Activated T-helper 2 cell treated with anti-CD3 and anti-CD28 coated beads, Interferon-gamma antibody, Interleukin-2, Interleukin-4, amounts not matched to agents 10 μg/mL and 5 μg/mL and 100 μg/mL, durations not matched to agents 14 hours and 24 hours and 36 hours (primary cell): ENCODE measurements around the gene IGF2BP2. TPM values are rescaled to one million over a fixed set of nuclear protein-coding genes. Genes with fewer than 3 reads are reported as not detected.

Source experiments
- DNase-seq: peaks from one replicate; pipeline ENCODE4 v3.0.0; 2021; ENCODE audit warnings: low spot score
- H3K27ac Mint-ChIP-seq: one replicate; pipeline ENCODE4 v1.8.0; 2021; ENCODE audit warnings: mixed read lengths
- H3K27me3 Mint-ChIP-seq: one replicate; pipeline ENCODE4 v1.8.0; 2021; ENCODE audit warnings: low read depth, mixed read lengths
- H3K36me3 Mint-ChIP-seq: one replicate; pipeline ENCODE4 v1.8.0; 2021; ENCODE audit warnings: low read depth, mixed read lengths
- H3K4me1 Mint-ChIP-seq: one replicate; pipeline ENCODE4 v1.8.0; 2021; ENCODE audit warnings: low read depth, mixed read lengths
- H3K4me3 Mint-ChIP-seq: one replicate; pipeline ENCODE4 v1.8.0; 2021; ENCODE audit warnings: low read depth, mild to moderate bottlenecking, moderate library complexity, mixed read lengths
- H3K9me3 Mint-ChIP-seq: one replicate; pipeline ENCODE4 v1.8.0; 2021; ENCODE audit warnings: mixed read lengths
- intact Hi-C: fragments of 100-400 bp; cut with micrococcal nuclease; formaldehyde crosslinking; loops from one replicate; pipeline ENCODE4 v1.15.1; 2023
- total RNA-seq: library from RNA; stranded (reverse); gene quantifications from 2 replicates; pipeline ENCODE4 v1.2.3, GENCODE V29; 2022

Gene IGF2BP2
- total RNA-seq, 1 donor from 2014 or later, result 0.05 TPM

DNA sequence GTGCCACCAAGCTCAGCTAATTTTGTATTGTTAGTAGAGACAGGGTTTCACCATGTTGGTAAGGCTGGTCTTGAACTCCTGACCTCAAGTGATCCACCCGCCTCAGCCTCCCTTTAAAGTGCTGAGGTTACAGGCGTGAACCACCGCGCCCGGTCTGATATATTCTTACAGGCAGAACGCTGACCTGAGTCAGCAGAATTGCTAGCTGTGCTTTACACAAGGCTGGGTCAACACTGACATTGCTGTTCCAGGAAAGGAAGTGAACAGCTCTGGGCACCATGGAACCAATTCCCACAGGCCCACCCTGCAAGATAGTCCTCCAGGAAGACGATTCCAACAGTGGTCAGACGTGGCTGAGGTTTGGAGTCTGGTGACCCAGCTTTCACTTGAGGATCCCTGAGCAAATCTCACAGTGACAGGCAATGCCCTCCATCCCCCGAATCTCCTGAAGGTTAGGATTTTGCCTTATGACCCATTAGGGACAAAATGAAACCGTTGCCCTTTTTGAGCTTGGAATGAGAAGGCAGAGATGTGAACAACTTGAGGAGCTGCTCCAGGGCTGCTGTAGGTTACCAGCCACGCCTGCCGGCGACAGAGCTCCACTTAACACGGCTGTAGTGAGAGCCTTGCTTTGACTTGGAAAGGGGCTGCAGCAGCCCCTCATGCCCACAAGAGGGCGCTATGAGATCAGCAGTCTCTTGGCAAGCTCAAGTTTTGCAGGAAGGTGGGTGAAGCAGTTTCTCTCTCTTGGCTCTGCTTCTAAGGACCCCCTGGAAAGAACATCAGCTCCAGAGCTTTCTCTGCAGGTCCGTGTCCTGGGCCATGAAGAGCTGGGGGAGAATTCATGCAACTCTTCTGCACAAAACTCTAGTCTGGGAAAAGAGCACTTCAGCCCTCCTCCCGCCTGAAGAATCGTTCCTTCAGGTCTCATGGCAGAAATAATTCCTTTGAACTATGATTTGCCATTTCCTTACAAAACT, 164.6 kb downstream of the IGF2BP2 start:
- DNase-seq, result peak; percentile 51
- H3K4me1 Mint-ChIP-seq, result peaks cover 2% of the 10 kb centered on the region
- H3K27me3 Mint-ChIP-seq, result peaks cover 16% of the 10 kb centered on the region
- no peak overlapping the region for H3K27ac Mint-ChIP-seq
- no peaks in the 10 kb centered on the region for H3K9me3 Mint-ChIP-seq
- H3K4me3 Mint-ChIP-seq, result no peak overlapping the region
- H3K36me3 Mint-ChIP-seq, result no peaks in the 10 kb centered on the region
- intact Hi-C loops, result loop anchor here (2.0 kb wide), 1 partner anchor 109 kb away; no protein-coding TSS in a partner anchor

DNA sequence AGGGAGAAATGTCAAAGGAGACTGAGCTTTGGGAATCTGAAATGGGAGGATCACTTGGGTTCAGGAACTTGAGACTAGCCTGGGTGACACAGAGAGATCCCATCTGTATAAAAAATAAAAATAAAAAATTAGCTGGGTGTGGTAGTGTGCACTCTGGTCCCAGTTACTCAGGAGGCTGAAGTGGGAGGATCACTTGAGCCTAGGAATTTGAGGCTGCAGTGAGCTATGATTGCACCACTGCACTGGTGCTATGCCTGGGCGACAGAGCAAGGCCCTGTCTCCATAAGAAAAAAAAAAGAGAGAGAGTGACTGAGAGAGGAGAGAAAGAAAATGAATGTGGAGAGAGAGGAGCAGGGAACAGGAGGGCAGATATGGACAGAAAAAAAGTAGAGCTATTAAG, 165.9 kb downstream of the IGF2BP2 start:
- intact Hi-C loops, result no loop called here
- Mint-ChIP-seq H3K4me1 (peaks cover 2% of the 10 kb centered on the region), H3K27me3 (peaks cover 5% of the 10 kb centered on the region), H3K36me3 (no peaks in the 10 kb centered on the region), H3K9me3 (no peaks in the 10 kb centered on the region), H3K27ac (no peak overlapping the region), H3K4me3 (no peak overlapping the region)
- no peak for DNase-seq

GRCh38 chr3:185658504-185658912, 166.3 kb downstream of the IGF2BP2 start:
- intact Hi-C loops, result no loop called here
- Mint-ChIP-seq H3K4me3 (no peak overlapping the region), H3K27me3 (peaks cover 4% of the 10 kb centered on the region), H3K36me3 (no peaks in the 10 kb centered on the region), H3K4me1 (peaks cover 2% of the 10 kb centered on the region), H3K27ac (no peak overlapping the region), H3K9me3 (no peaks in the 10 kb centered on the region)
- DNase-seq, result no peak

DNA sequence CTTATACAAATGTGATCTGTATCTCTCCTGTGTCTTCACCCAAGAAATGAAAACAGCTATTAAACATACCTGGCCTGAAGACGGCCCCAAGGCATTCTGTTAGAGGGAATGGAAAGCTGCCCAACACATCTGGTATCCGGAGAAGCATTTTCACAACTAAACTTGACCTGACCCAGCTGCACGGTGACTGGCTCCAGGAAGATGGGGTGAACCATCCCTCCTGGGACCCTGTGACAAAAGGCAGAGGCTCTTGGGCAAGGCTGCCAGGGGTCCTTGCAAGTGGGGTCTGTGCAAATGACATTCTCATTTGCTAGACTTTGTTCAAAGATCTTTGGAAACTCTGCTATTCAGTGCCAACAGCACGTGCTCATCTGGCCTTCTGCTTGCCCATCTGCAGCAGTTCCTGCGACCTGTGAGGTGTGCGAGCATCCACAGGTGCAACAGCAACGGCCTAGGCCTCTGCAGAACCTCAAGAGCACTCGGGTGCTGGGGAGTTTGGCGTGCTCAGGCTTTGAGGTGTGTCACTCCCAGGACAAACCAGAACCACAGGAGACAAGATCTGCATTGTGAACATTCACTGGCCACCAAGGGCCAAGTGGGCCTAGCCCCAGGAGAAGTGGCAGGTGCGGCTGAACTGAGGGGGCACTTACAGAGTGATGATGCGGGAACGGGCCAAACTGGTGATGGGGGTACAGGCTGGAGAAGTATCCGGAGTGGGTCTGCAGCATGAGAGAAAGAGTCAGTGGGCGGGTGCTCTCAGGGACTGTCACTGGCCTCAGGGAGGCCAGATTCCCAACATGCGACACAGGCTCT, 166.9 kb downstream of the IGF2BP2 start:
- peaks cover 2% of the 10 kb centered on the region for H3K4me1 Mint-ChIP-seq
- H3K4me3 Mint-ChIP-seq, result no peak overlapping the region
- no peaks in the 10 kb centered on the region for H3K36me3 Mint-ChIP-seq
- intact Hi-C loops, result no loop called here
- DNase-seq, result no peak
- no peaks in the 10 kb centered on the region for H3K9me3 Mint-ChIP-seq
- peaks cover 2% of the 10 kb centered on the region for H3K27me3 Mint-ChIP-seq
- no peak overlapping the region for H3K27ac Mint-ChIP-seq

GRCh38 chr3:185657211-185657610, 167.6 kb downstream of the IGF2BP2 start:
- no peak overlapping the region for H3K4me3 Mint-ChIP-seq
- no peak overlapping the region for H3K27ac Mint-ChIP-seq
- H3K36me3 Mint-ChIP-seq, result no peaks in the 10 kb centered on the region
- H3K27me3 Mint-ChIP-seq, result no peaks in the 10 kb centered on the region
- intact Hi-C loops, result no loop called here
- H3K4me1 Mint-ChIP-seq, result peaks cover 2% of the 10 kb centered on the region
- no peak for DNase-seq
- H3K9me3 Mint-ChIP-seq, result no peaks in the 10 kb centered on the region

DNA sequence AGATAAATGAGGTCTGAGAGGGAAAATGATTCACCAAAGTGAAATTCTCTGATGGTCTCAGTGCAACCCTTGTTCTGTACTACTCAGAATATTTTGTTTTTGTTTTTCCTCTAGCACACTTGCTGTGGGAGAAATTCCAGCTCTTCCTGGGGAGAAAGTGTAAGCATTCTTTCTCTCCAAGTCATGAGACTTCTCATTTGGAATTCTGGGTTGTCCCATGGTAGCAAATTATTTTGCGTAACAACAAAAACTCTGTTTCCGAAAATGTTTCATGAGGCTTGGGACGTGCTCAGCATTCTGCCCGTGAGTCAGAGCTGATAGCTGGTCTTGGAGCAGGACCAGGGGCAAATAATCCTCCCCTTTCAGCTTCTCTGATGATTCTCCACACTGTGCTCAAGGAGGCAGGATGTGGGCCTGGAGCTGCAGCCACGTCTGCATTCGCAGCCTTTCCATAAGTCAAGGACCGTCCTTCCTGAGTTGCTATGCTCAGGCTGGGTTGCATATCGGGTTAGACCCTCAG, 168.5 kb downstream of the IGF2BP2 start:
- Mint-ChIP-seq H3K27me3 (no peaks in the 10 kb centered on the region), H3K4me3 (no peak overlapping the region), H3K9me3 (no peaks in the 10 kb centered on the region), H3K4me1 (peaks cover 2% of the 10 kb centered on the region), H3K27ac (peak overlapping the region; percentile 8), H3K36me3 (no peaks in the 10 kb centered on the region)
- no peak for DNase-seq
- intact Hi-C loops, result no loop called here

- DNase-seq, result no peak
- no peaks in the 10 kb centered on the region for H3K36me3 Mint-ChIP-seq
- H3K4me1 Mint-ChIP-seq, result peaks cover 2% of the 10 kb centered on the region
- no peaks in the 10 kb centered on the region for H3K9me3 Mint-ChIP-seq
- intact Hi-C loops, result no loop called here
- no peak overlapping the region for H3K4me3 Mint-ChIP-seq
- no peak overlapping the region for H3K27ac Mint-ChIP-seq
- no peaks in the 10 kb centered on the region for H3K27me3 Mint-ChIP-seq
Observed at GRCh38 chr3:185655426-185656320, 169.2 kb downstream of the IGF2BP2 start.

DNA sequence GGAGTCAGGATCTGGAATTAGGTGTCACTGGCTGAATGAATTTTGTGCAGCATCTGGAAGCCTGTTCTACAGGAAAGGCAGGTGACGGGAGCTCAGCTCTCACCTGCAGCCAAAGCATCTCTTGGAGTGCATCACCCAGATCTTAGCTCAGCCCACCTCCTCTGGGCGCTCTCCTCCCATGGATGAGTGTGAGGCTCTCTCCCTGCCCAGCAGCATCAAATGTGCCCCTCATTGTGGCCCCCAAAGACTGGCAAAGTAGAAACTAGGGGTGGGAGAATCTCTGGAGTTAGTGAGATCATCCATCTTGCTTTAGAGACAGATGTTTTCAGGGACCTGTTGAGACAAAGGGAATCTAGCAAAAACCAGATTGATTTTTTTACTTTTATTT, 170.1 kb downstream of the IGF2BP2 start:
- Mint-ChIP-seq H3K27me3 (no peaks in the 10 kb centered on the region), H3K4me3 (no peak overlapping the region)

DNA sequence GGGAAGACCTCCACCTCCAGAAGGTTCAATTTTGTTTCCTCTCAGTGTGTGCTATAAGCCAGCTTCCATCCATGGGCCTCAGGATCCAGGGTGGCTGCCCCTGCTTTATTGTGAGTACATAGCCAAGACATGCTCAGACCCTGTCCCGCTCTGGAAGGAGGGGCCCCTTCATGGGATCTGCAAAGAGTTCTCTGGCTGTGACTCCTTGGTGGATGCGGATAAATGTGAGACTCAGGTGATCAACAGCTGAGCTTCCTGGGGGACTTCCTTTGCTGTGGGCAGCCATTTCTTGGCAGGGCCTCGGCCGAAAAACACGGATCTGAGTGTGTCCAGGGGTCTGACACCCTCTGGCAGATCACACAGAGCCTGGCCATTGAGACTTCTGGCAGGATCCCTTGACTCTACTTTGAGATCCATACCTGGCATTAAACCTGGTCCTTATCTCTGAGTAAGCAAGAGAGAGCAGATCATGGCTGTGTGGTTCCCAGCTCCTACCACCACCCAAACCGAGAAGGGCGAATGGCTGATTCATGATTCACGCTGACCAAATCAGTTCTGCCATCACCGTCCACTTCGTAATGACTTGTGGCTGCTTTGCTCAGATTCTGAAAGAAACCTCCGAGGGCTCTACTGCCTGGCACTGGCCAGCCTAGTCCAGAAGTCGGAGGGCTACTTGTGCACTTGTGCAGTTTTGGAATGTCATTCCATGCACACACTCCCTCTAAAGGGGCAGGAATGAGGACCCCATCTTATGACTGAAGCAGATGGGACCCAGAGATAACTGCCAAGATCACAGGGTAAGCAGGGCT, 170.7 kb downstream of the IGF2BP2 start:
- Mint-ChIP-seq H3K27ac (no peak overlapping the region), H3K9me3 (no peaks in the 10 kb centered on the region), H3K27me3 (no peaks in the 10 kb centered on the region), H3K4me3 (no peak overlapping the region), H3K4me1 (no peaks in the 10 kb centered on the region), H3K36me3 (no peaks in the 10 kb centered on the region)
- no peak for DNase-seq
- intact Hi-C loops, result no loop called here

More for the DNA sequence above, 170.1 kb downstream of the IGF2BP2 start:
- no peaks in the 10 kb centered on the region for H3K4me1 Mint-ChIP-seq
- intact Hi-C loops, result no loop called here
- no peak for DNase-seq
- H3K9me3 Mint-ChIP-seq, result no peaks in the 10 kb centered on the region
- no peaks in the 10 kb centered on the region for H3K36me3 Mint-ChIP-seq
- no peak overlapping the region for H3K27ac Mint-ChIP-seq

- Mint-ChIP-seq H3K36me3 (no peaks in the 10 kb centered on the region), H3K9me3 (no peaks in the 10 kb centered on the region), H3K4me3 (no peak overlapping the region), H3K27ac (no peak overlapping the region), H3K27me3 (peaks cover under 1% of the 10 kb centered on the region), H3K4me1 (no peaks in the 10 kb centered on the region)
- intact Hi-C loops, result no loop called here
- no peak for DNase-seq
Observed at GRCh38 chr3:185651971-185652370, 172.9 kb downstream of the IGF2BP2 start.

DNA sequence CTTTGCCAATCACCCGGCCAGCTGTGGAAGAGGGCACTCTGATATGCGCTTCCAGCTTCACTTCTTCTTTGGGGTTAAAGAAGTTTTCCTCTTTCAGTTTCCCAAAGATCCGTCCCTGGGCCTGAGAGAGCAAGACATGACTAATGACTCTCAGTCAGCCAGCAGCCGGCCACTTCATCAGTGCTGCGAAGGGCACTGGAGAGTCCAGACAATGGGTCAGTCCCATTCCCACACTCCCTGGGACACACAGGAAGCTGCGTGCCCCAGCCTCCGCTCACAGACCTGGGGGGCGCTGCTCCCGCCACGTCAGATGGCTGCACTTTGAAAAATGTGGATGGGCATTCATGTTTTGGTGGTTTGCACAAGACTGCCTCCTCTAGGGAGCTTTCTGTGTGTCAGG, 175.4 kb downstream of the IGF2BP2 start:
- Mint-ChIP-seq H3K4me1 (no peaks in the 10 kb centered on the region), H3K27ac (no peak overlapping the region), H3K36me3 (no peaks in the 10 kb centered on the region), H3K9me3 (no peaks in the 10 kb centered on the region), H3K4me3 (no peak overlapping the region), H3K27me3 (peaks cover 5% of the 10 kb centered on the region)
- no peak for DNase-seq
- intact Hi-C loops, result no loop called here
